BJ (cell line): ENCODE data around the gene TMEM14A. TPM values are rescaled to one million over a fixed set of nuclear protein-coding genes. Genes with fewer than 3 reads are reported as not detected.

Experiments used
- CTCF ChIA-PET: fragments of 350-600 bp; formaldehyde crosslinking; extraction: SDS; loops from one replicate; lab custom pipeline; 2021; ENCODE audit warnings: antibody characterized with exemption, inconsistent platforms; lab: Yijun Ruan, JAX
- POLR2A ChIA-PET: fragments of 300-600 bp; sonication (Branson Sonifier 250); formaldehyde crosslinking; extraction: SDS; loops from one replicate; lab custom pipeline; 2021; ENCODE audit warnings: antibody characterized with exemption; lab: Charles Lee
- DNase-seq: peaks from one replicate; pipeline ENCODE4 v3.0.0-alpha.2; 2011; ENCODE audit warnings: low read depth
- H3K27me3 ChIP-seq: 2 replicates; pipeline ENCODE4 v1.6.0; 2011; ENCODE audit warnings: low read length; ENCODE audit not compliant: control insufficient read depth, insufficient read depth
- H3K36me3 ChIP-seq: 2 replicates; pipeline ENCODE4 v1.5.1; 2011; ENCODE audit warnings: low read length; ENCODE audit not compliant: control insufficient read depth, insufficient read depth
- H3K4me3 ChIP-seq: 2 replicates; pipeline ENCODE4 v1.5.1; 2011; ENCODE audit warnings: low read depth, mild to moderate bottlenecking, control low read depth, low read length
- CTCF ChIP-seq: IDR thresholded peaks from 2 replicates; pipeline ENCODE4 v1.5.1; 2011; ENCODE audit warnings: low read depth, mild to moderate bottlenecking, control low read depth, inconsistent platforms, low read length, moderate library complexity; ENCODE audit not compliant: insufficient read depth
- polyA plus RNA-seq: library from polyadenylated mRNA; depleted of rRNA; stranded (reverse); fragments of >200 nt; gene quantifications from 2 replicates; pipeline ENCODE4 v1.2.3, GENCODE V29; 2011

The TMEM14A gene
- polyA plus RNA-seq, 1 experiment: 20.4 TPM

- CTCF ChIA-PET: interaction anchor here (0.6 kb wide), 2 partner anchors 184 to 216 kb away, joined by 3 read pairs; no protein-coding TSS in a partner anchor
- no peak overlapping the region for H3K4me3 ChIP-seq
Observed at GRCh38 chr6:52729576-52729975, 58.7 kb downstream of the TMEM14A start.

GRCh38 chr6:52731719-52732118 is 60.8 kb downstream of the TMEM14A start:
- no peaks in the 10 kb centered on the region for H3K36me3 ChIP-seq
- no peak overlapping the region for H3K4me3 ChIP-seq
- ChIA-PET POLR2A (no interaction called here), CTCF (interaction anchor here (0.8 kb wide), 1 partner anchor 8 kb away, joined by 3 read pairs; no protein-coding TSS in a partner anchor)
- DNase-seq: no peak
- TF ChIP-seq CTCF: no peak
- no peaks in the 10 kb centered on the region for H3K27me3 ChIP-seq

More at GRCh38 chr6:52729576-52729975, 58.7 kb downstream of the TMEM14A start:
- no peaks in the 10 kb centered on the region for H3K36me3 ChIP-seq
- TF ChIP-seq CTCF: no peak
- POLR2A ChIA-PET: no interaction called here
- DNase-seq: no peak
- no peaks in the 10 kb centered on the region for H3K27me3 ChIP-seq

- TF ChIP-seq CTCF: no peak
- ChIA-PET CTCF (no interaction called here), POLR2A (no interaction called here)
- Histone ChIP-seq H3K27me3 (no peaks in the 10 kb centered on the region), H3K4me3 (no peak overlapping the region), H3K36me3 (no peaks in the 10 kb centered on the region)
- DNase-seq: no peak
Observed at GRCh38 chr6:52733172-52733571, 62.3 kb downstream of the TMEM14A start.

- CTCF ChIA-PET: no interaction called here
- DNase-seq: no peak
Observed at GRCh38 chr6:52734072-52734471, 63.2 kb downstream of the TMEM14A start.

GRCh38 chr6:52735071-52735470 is 64.2 kb downstream of the TMEM14A start:
- Histone ChIP-seq H3K36me3 (no peaks in the 10 kb centered on the region), H3K4me3 (no peak overlapping the region), H3K27me3 (no peaks in the 10 kb centered on the region)
- DNase-seq: no peak
- TF ChIP-seq CTCF: no peak
- ChIA-PET CTCF (interaction anchor here (0.5 kb wide), 1 partner anchor 83 kb away, joined by 3 read pairs; no protein-coding TSS in a partner anchor), POLR2A (no interaction called here)

More at GRCh38 chr6:52734072-52734471, 63.2 kb downstream of the TMEM14A start:
- Histone ChIP-seq H3K4me3 (no peak overlapping the region), H3K27me3 (no peaks in the 10 kb centered on the region), H3K36me3 (no peaks in the 10 kb centered on the region)
- no peak for TF ChIP-seq CTCF
- POLR2A ChIA-PET: no interaction called here
